WTC11 (cell line): ENCODE results near the gene SOX15. TPM values are rescaled to one million over a fixed set of nuclear protein-coding genes. Genes with fewer than 3 reads are reported as not detected.
A peak's percentile ranks its signal among the peaks of the same experiment; 100 is the strongest.

Experiments
- AR ChIP-seq: fragments of 250-450 bp; sonication (Bioruptor Pico); IDR thresholded peaks from 2 replicates; pipeline ENCODE4 v1.9.0; 2021; ENCODE audit warnings: mild to moderate bottlenecking
- ATF1 ChIP-seq: sonication (generic); formaldehyde crosslinking; IDR thresholded peaks from 2 replicates; pipeline ENCODE4 v1.8.1; 2023; ENCODE audit warnings: mild to moderate bottlenecking, moderate library complexity, missing genetic modification reagents
- CBFB ChIP-seq: sonication (generic); formaldehyde crosslinking; IDR thresholded peaks from 2 replicates; pipeline ENCODE4 v1.8.1; 2022; ENCODE audit warnings: mild to moderate bottlenecking, low read depth, missing genetic modification reagents
- CDX4 ChIP-seq: fragments of 250-450 bp; sonication (Bioruptor Pico); IDR thresholded peaks from 2 replicates; pipeline ENCODE4 v1.9.0; 2021; ENCODE audit warnings: moderate library complexity, mild to moderate bottlenecking, inconsistent platforms, borderline replicate concordance
- E2F1 ChIP-seq: sonication (generic); formaldehyde crosslinking; IDR thresholded peaks from 2 replicates; pipeline ENCODE4 v1.8.0; 2022; ENCODE audit warnings: mild to moderate bottlenecking, missing genetic modification reagents
- EMX1 ChIP-seq: fragments of 250-450 bp; sonication (Bioruptor Pico); IDR thresholded peaks from 2 replicates; pipeline ENCODE4 v1.8.0; 2021; ENCODE audit warnings: mild to moderate bottlenecking
- ESRRA ChIP-seq: sonication (generic); formaldehyde crosslinking; IDR thresholded peaks from 2 replicates; pipeline ENCODE4 v1.8.1; 2022; ENCODE audit warnings: mild to moderate bottlenecking, missing genetic modification reagents, borderline replicate concordance
- FOXP1 ChIP-seq: sonication (generic); formaldehyde crosslinking; IDR thresholded peaks from 2 replicates; pipeline ENCODE4 v1.8.0; 2022; ENCODE audit warnings: missing genetic modification reagents, mild to moderate bottlenecking, moderate library complexity, borderline replicate concordance
- GABPB1 ChIP-seq: sonication (generic); formaldehyde crosslinking; IDR thresholded peaks from 2 replicates; pipeline ENCODE4 v1.8.1; 2023; ENCODE audit warnings: mild to moderate bottlenecking, missing genetic modification reagents
- HMGA2 ChIP-seq: fragments of 250-450 bp; sonication (Bioruptor Pico); IDR thresholded peaks from 2 replicates; pipeline ENCODE4 v1.4.0; 2021; ENCODE audit warnings: mild to moderate bottlenecking, moderate library complexity
- IRF2 ChIP-seq: sonication (generic); formaldehyde crosslinking; IDR thresholded peaks from 2 replicates; pipeline ENCODE4 v1.8.0; 2022; ENCODE audit warnings: low read depth, missing genetic modification reagents, borderline replicate concordance
- KAT7 ChIP-seq: sonication (generic); formaldehyde crosslinking; IDR thresholded peaks from 2 replicates; pipeline ENCODE4 v1.8.1; 2023; ENCODE audit warnings: missing genetic modification reagents, mild to moderate bottlenecking, borderline replicate concordance
- MAX ChIP-seq: sonication (generic); formaldehyde crosslinking; IDR thresholded peaks from 2 replicates; pipeline ENCODE4 v1.8.0; 2022; ENCODE audit warnings: mild to moderate bottlenecking, missing genetic modification reagents
- PRDM15 ChIP-seq: sonication (generic); formaldehyde crosslinking; IDR thresholded peaks from 2 replicates; pipeline ENCODE4 v1.8.0; 2022; ENCODE audit warnings: missing genetic modification reagents
- PREB ChIP-seq: sonication (generic); formaldehyde crosslinking; IDR thresholded peaks from 2 replicates; pipeline ENCODE4 v1.8.1; 2022; ENCODE audit warnings: mild to moderate bottlenecking, missing genetic modification reagents, moderate library complexity, borderline replicate concordance
- SOX15 ChIP-seq: fragments of 250-450 bp; sonication (Bioruptor Pico); IDR thresholded peaks from 2 replicates; pipeline ENCODE4 v1.9.0; 2021; ENCODE audit warnings: mild to moderate bottlenecking
- SP1 ChIP-seq: sonication (generic); formaldehyde crosslinking; conservative IDR thresholded peaks from 2 replicates; pipeline ENCODE4 v1.8.1; 2022; ENCODE audit warnings: missing genetic modification reagents
- TEAD1 ChIP-seq: sonication (generic); formaldehyde crosslinking; IDR thresholded peaks from 2 replicates; pipeline ENCODE4 v1.8.0; 2022; ENCODE audit warnings: mild to moderate bottlenecking, missing genetic modification reagents
- USF2 ChIP-seq: sonication (generic); formaldehyde crosslinking; IDR thresholded peaks from 2 replicates; pipeline ENCODE4 v1.8.1; 2023; ENCODE audit warnings: mild to moderate bottlenecking, missing genetic modification reagents, moderate library complexity
- ZMAT4 ChIP-seq: fragments of 250-450 bp; sonication (Bioruptor Pico); IDR thresholded peaks from 2 replicates; pipeline ENCODE4 v1.9.0; 2021; ENCODE audit warnings: mild to moderate bottlenecking
- ZNF138 ChIP-seq: sonication (generic); formaldehyde crosslinking; conservative IDR thresholded peaks from 2 replicates; pipeline ENCODE4 v1.8.1; 2022; ENCODE audit warnings: mild to moderate bottlenecking, moderate library complexity, missing genetic modification reagents
- ZNF281 ChIP-seq: sonication (generic); formaldehyde crosslinking; IDR thresholded peaks from 2 replicates; pipeline ENCODE4 v1.8.0; 2023; ENCODE audit warnings: mild to moderate bottlenecking, missing genetic modification reagents
- ZNF416 ChIP-seq: fragments of 250-450 bp; sonication (Bioruptor Pico); IDR thresholded peaks from 2 replicates; pipeline ENCODE4 v1.9.0; 2021; ENCODE audit warnings: mild to moderate bottlenecking, inconsistent platforms
- total RNA-seq: library from RNA; stranded (reverse); gene quantifications from 3 replicates; pipeline ENCODE4 v1.2.3, GENCODE V29; 2021

SOX15 gene
- total RNA-seq, 1 experiment from 2014 or later, result 19.9 TPM

GRCh38 chr17:7579001-7579833 lies 10.7 kb downstream of the SOX15 start, which contains the start of gene CD68 (continued):
- TF ChIP-seq USF2 (CRISPR knock-in tag) (peak; percentile 61), CBFB (CRISPR knock-in tag) (peak; percentile 72; the same call in 1 of the 2 replicates), E2F1 (CRISPR knock-in tag) (no peak), ZNF281 (CRISPR knock-in tag) (0 out of 2 replicates have a peak, but pooled peaks have one; percentile 46), CDX4 (CRISPR knock-in tag) (0 out of 2 replicates have a peak, but pooled peaks have one; percentile 55), IRF2 (CRISPR knock-in tag) (no peak), FOXP1 (CRISPR knock-in tag) (no peak; the same call in 1 of the 2 replicates), AR (CRISPR knock-in tag) (peak; percentile 98), GABPB1 (CRISPR knock-in tag) (peak; percentile 79; the same call in 1 of the 2 replicates), EMX1 (CRISPR knock-in tag) (peak; percentile 98), HMGA2 (0 out of 2 replicates have a peak, but pooled peaks have one; percentile 6), TEAD1 (CRISPR knock-in tag) (no peak), PREB (CRISPR knock-in tag) (peak; percentile 91), ZNF138 (CRISPR knock-in tag) (0 out of 2 replicates have a peak, but pooled peaks have one; percentile 42), SOX15 (no peak), ESRRA (CRISPR knock-in tag) (peak; percentile 82; the same call in 1 of the 2 replicates), ATF1 (CRISPR knock-in tag) (peak; percentile 31; the same call in 1 of the 2 replicates), MAX (CRISPR knock-in tag) (peak; percentile 77), ZNF416 (CRISPR knock-in tag) (peak; percentile 87), SP1 (CRISPR knock-in tag) (peak; percentile 25; the same call in 1 of the 2 replicates), PRDM15 (CRISPR knock-in tag) (no peak), KAT7 (CRISPR knock-in tag) (peak; percentile 96), ZMAT4 (CRISPR knock-in tag) (peak; percentile 70)
